Endometrium (tissue), 2 donors: Measurements from ENCODE around the gene PIGQ.
"Not testable (repeated sequence)": the region's sequence is repeated elsewhere in the genome, so short reads cannot be mapped to it uniquely, and the experiment has no call there.

Experiments used
- FAIRE-seq: peaks from 2 replicates; lab custom pipeline; 2012; peaks lifted over from hg19 to GRCh38; lab: Jason Lieb, UNC
- donor health status: control.
- donor health status: control.

The PIGQ gene

GRCh38 chr16:586047-586644 is 16.4 kb downstream of the PIGQ start:
- no peak for FAIRE-seq

GRCh38 chr16:586645-587590 is 17.1 kb downstream of the PIGQ start:
- no peak for FAIRE-seq

- no peak for FAIRE-seq
Measured at GRCh38 chr16:588639-588888, 18.8 kb downstream of the PIGQ start.

GRCh38 chr16:588889-589657 is 19.3 kb downstream of the PIGQ start:
- no peak for FAIRE-seq

GRCh38 chr16:589658-590187 is 20.0 kb downstream of the PIGQ start, which contains the start of gene RAB40C:
Gene RAB40C, plus strand, starts transcription at chr16:590066. Its CDS starts 226 bp downstream, at chr16:590292.
- no peak for FAIRE-seq

GRCh38 chr16:590188-590814 is 20.5 kb downstream of the PIGQ start:
- FAIRE-seq = no peak

GRCh38 chr16:590815-591200 is 21.0 kb downstream of the PIGQ start:
- no peak for FAIRE-seq

GRCh38 chr16:591231-591630 is 21.5 kb downstream of the PIGQ start:
- FAIRE-seq = no peak

- no peak for FAIRE-seq
Measured at GRCh38 chr16:591892-592517, 22.2 kb downstream of the PIGQ start.

- no peak for FAIRE-seq
Measured at GRCh38 chr16:592518-593306, 22.9 kb downstream of the PIGQ start.

GRCh38 chr16:593406-593805 is 23.6 kb downstream of the PIGQ start:
- FAIRE-seq = no peak

GRCh38 chr16:593807-594206 is 24.0 kb downstream of the PIGQ start:
- no peak for FAIRE-seq

GRCh38 chr16:595094-595528 is 25.3 kb downstream of the PIGQ start:
- no peak for FAIRE-seq

GRCh38 chr16:595942-596735 is 26.4 kb downstream of the PIGQ start:
- no peak for FAIRE-seq

- no peak for FAIRE-seq
Measured at GRCh38 chr16:596736-597060, 26.9 kb downstream of the PIGQ start.

- not testable (repeated sequence) for FAIRE-seq
Measured at GRCh38 chr16:597655-598054, 27.9 kb downstream of the PIGQ start.

GRCh38 chr16:598823-599739 is 29.3 kb downstream of the PIGQ start:
- no peak for FAIRE-seq

GRCh38 chr16:600781-601180 is 31.0 kb downstream of the PIGQ start:
- FAIRE-seq = no peak

GRCh38 chr16:603933-604332 is 34.2 kb downstream of the PIGQ start:
- FAIRE-seq = no peak
